H1 (cell line): ENCODE results near the gene LANCL3. TPM values are rescaled to one million over a fixed set of nuclear protein-coding genes. Genes with fewer than 3 reads are reported as not detected.

Source experiments
- BCL11A ChIP-seq, 2 experiments: IDR thresholded peaks; one replicate each; pipeline ENCODE4 v1.6.1; 2011; ENCODE audit warnings: low read depth in 2 of 2, low read length in 2 of 2, mild to moderate bottlenecking in 2 of 2
- CHD2 ChIP-seq: IDR thresholded peaks from 2 replicates; pipeline ENCODE4 v1.6.1; 2012; ENCODE audit warnings: low read length, improper control_type of control experiment
- CHD7 ChIP-seq: fragments of 300-600 bp; sonication (generic); IDR thresholded peaks from 2 replicates; pipeline ENCODE4 v1.7.1; 2012; ENCODE audit warnings: low read length, moderate library complexity, mild to moderate bottlenecking, inconsistent platforms; ENCODE audit not compliant: insufficient replicate concordance
- E2F6 ChIP-seq: IDR thresholded peaks from 2 replicates; pipeline ENCODE4 v1.6.1; 2012; ENCODE audit warnings: inconsistent platforms
- RNF2 ChIP-seq: fragments of 200-900, 300-1000 bp; sonication (generic); IDR thresholded peaks from 2 replicates; pipeline ENCODE4 v1.7.1; 2016; ENCODE audit warnings: borderline replicate concordance, low read depth, mild to moderate bottlenecking, antibody characterized with exemption, low read length; ENCODE audit not compliant: poor library complexity, severe bottlenecking; ENCODE audit errors: missing control alignments
- SRF ChIP-seq: IDR thresholded peaks from 2 replicates; pipeline ENCODE4 v1.6.1; 2011; ENCODE audit warnings: mild to moderate bottlenecking, low read depth, low read length, moderate library complexity
- polyA plus RNA-seq, 7 experiments: library from polyadenylated mRNA; depleted of rRNA in 3 of 7; stranded (reverse) in 5 of 7; unstranded in 2 of 7; fragments of >200 nt in 5 of 7; fragments of 200-250 nt in 2 of 7; gene quantifications; 1 replicate in 5 of 7; 2 replicates in 1 of 7; 4 replicates in 1 of 7; pipeline versions ENCODE4 v1.2.1 to v1.2.3, GENCODE V29; 2011 to 2013; ENCODE audit warnings: missing spikeins in 2 of 7, mixed read lengths in 2 of 7
- total RNA-seq: library from RNA; stranded (reverse); fragmentation: NEBNext Ultra II Directional; extraction: Animal tissue kit (Norgen Biotek cat#: 25700); gene quantifications from 2 replicates; pipeline ENCODE4 v1.2.1, GENCODE V29; 2021

Gene LANCL3
- total and polyA plus RNA-seq, 2 of the 8 experiments (the other 6 are each of a cell fraction or from before 2014, with no cell fraction given): 0.11 to 0.37 TPM

- no peak for TF ChIP-seq E2F6
- TF ChIP-seq SRF: no peak
- TF ChIP-seq CHD7: no peak
- no peak for TF ChIP-seq BCL11A (IDR thresholded peaks at IDR 0.05; ENCODE audit: low read depth in 2 of 2, low read length in 2 of 2)
- TF ChIP-seq RNF2: no peak
- no peak for TF ChIP-seq CHD2
These were observed 80.5 kb downstream of the LANCL3 start (continued) for GRCh38 chrX:37651921-37652452.
